Upper lobe of left lung (tissue), 6 donors: ENCODE measurements around the gene SNX18. TPM values are rescaled to one million over a fixed set of nuclear protein-coding genes. Genes with fewer than 3 reads are reported as not detected.

Source experiments
- ATAC-seq, 2 donors: fragments of 200-7000 bp; cut with Tn5 transposase; one replicate each; pipeline ENCODE4 v1.9.1; 2022; ENCODE audit warnings: mild to moderate bottlenecking in 2 of 2, moderate library complexity in 2 of 2; ENCODE audit not compliant: low FRiP score in 2 of 2
- DNase-seq, 2 donors: peaks; one replicate each; pipeline ENCODE4 v3.0.0-alpha.2; 2019 to 2020
- H3K27ac ChIP-seq, 4 donors: fragments of 200-600 bp; sonication (generic); one replicate each; pipeline ENCODE4 v1.5.1; 2016 to 2019
- H3K27me3 ChIP-seq, 4 donors: fragments of 200-600 bp; sonication (generic); one replicate each; pipeline ENCODE4 v1.5.1; 2017 to 2019
- H3K36me3 ChIP-seq, 4 donors: fragments of 200-600 bp; sonication (generic); one replicate each; pipeline ENCODE4 v1.5.1; 2016 to 2019
- H3K4me1 ChIP-seq, 4 donors: fragments of 200-600 bp; sonication (generic); one replicate each; pipeline ENCODE4 v1.5.1; 2018 to 2019
- H3K4me3 ChIP-seq, 4 donors: fragments of 200-600 bp; sonication (generic); one replicate each; pipeline ENCODE4 v1.5.1; 2017 to 2019; ENCODE audit warnings: mild to moderate bottlenecking in 2 of 4, moderate library complexity in 1 of 4
- H3K9me3 ChIP-seq, 4 donors: fragments of 200-600 bp; sonication (generic); one replicate each; pipeline ENCODE4 v1.5.1; 2018 to 2019
- CTCF ChIP-seq, 6 experiments: fragments of 450-650 bp in 4 of 6; fragments of 200-600 bp in 2 of 6; sonication (generic) in 2 of 6; IDR thresholded peaks; one replicate each; pipeline ENCODE4 v1.5.1; 2016 to 2019; ENCODE audit warnings: antibody characterized with exemption in 6 of 6
- EP300 ChIP-seq, 4 donors: sonication (generic); formaldehyde crosslinking; IDR thresholded peaks; one replicate each; pipeline ENCODE4 v1.5.1; 2017; ENCODE audit warnings: antibody characterized with exemption in 4 of 4, control low read depth in 2 of 4
- POLR2A ChIP-seq, 4 donors: fragments of 450-650 bp; IDR thresholded peaks; one replicate each; pipeline ENCODE4 v1.5.1; 2016 to 2017; ENCODE audit warnings: antibody characterized with exemption in 4 of 4, mild to moderate bottlenecking in 2 of 4
- POLR2AphosphoS5 ChIP-seq, 2 donors: sonication (generic); formaldehyde crosslinking; IDR thresholded peaks; one replicate each; pipeline ENCODE4 v1.5.1; 2017; ENCODE audit warnings: antibody characterized with exemption in 2 of 2
- WGBS, 2 donors: methylation state at CpG; one replicate each; pipeline ENCODE4 v1.1.5; 2017 to 2018; 5-methylcytosine and 5-hydroxymethylcytosine counted together
- total RNA-seq, 6 donors: library from RNA; depleted of rRNA in 4 of 6; stranded (reverse); fragments of >200 nt in 4 of 6; gene quantifications; one replicate each; pipeline versions ENCODE4 v1.1.0 to v1.2.1, GENCODE V29; 2016 to 2021
- donor health status: DM: no; HTN: no; CAD: no; lungs with moderate emphysema.
- donor health status: DM: no; HTN: yes; CAD: no; lungs with severe emphysema.

Gene SNX18
- total RNA-seq, 6 donors from 2014 or later, result 22.4 to 50.2 (median 43.3) TPM

- DNase-seq (no peak), ATAC-seq (no peak)
- no peaks in the 10 kb centered on the region for H3K4me1 ChIP-seq
- no peak overlapping the region for H3K4me3 ChIP-seq
- no peaks in the 10 kb centered on the region for H3K36me3 ChIP-seq
- no peaks in the 10 kb centered on the region for H3K27me3 ChIP-seq
- H3K27ac ChIP-seq, result no peak overlapping the region
- H3K9me3 ChIP-seq, result no peaks in the 10 kb centered on the region
- 54 to 61% methylated on average over 3 of the region's 3 CpGs for WGBS, 2 donors
- TF ChIP-seq POLR2A (IDR thresholded peaks at IDR 0.05), result no peak
- no peak for TF ChIP-seq EP300 (IDR thresholded peaks at IDR 0.05)
- TF ChIP-seq CTCF (IDR thresholded peaks at IDR 0.05), result no peak
- no peak for TF ChIP-seq POLR2AphosphoS5 (IDR thresholded peaks at IDR 0.05)
Measured at GRCh38 chr5:54471398-54471797, 46.2 kb upstream of the SNX18 start.

- H3K4me1 ChIP-seq, result no peaks in the 10 kb centered on the region
- no peaks in the 10 kb centered on the region for H3K9me3 ChIP-seq
- no peak overlapping the region for H3K4me3 ChIP-seq
- no peaks in the 10 kb centered on the region for H3K36me3 ChIP-seq
- 60 to 100% methylated on average over 1 to 2 of the region's 2 CpGs for WGBS, 2 donors
- no peak overlapping the region for H3K27ac ChIP-seq
- H3K27me3 ChIP-seq, result no peaks in the 10 kb centered on the region
- ATAC-seq (no peak), DNase-seq (no peak)
- TF ChIP-seq POLR2A (IDR thresholded peaks at IDR 0.05) (no peak), POLR2AphosphoS5 (IDR thresholded peaks at IDR 0.05) (no peak), CTCF (IDR thresholded peaks at IDR 0.05) (no peak), EP300 (IDR thresholded peaks at IDR 0.05) (no peak)
Measured at GRCh38 chr5:54476682-54477081, 40.9 kb upstream of the SNX18 start.

- TF ChIP-seq POLR2A (IDR thresholded peaks at IDR 0.05), result no peak
- no peak for TF ChIP-seq POLR2AphosphoS5 (IDR thresholded peaks at IDR 0.05)
- TF ChIP-seq CTCF (IDR thresholded peaks at IDR 0.05), result no peak
- no peak for TF ChIP-seq EP300 (IDR thresholded peaks at IDR 0.05)
- ATAC-seq (no peak), DNase-seq (no peak)
- Histone ChIP-seq H3K4me1 (no peaks in the 10 kb centered on the region), H3K36me3 (no peaks in the 10 kb centered on the region), H3K27ac (no peak overlapping the region), H3K9me3 (no peaks in the 10 kb centered on the region), H3K4me3 (no peak overlapping the region), H3K27me3 (no peaks in the 10 kb centered on the region)
- 86 to 100% methylated on average over 1 of the region's 1 CpG for WGBS, 2 donors
Measured at GRCh38 chr5:54477941-54478478, 39.5 kb upstream of the SNX18 start.

GRCh38 chr5:54480296-54480695 is 37.3 kb upstream of the SNX18 start:
- peak in 1 of 2 donors; percentile 16 for ATAC-seq
- no peaks in the 10 kb centered on the region for H3K27me3 ChIP-seq

More at GRCh38 chr5:54480296-54480695, 37.3 kb upstream of the SNX18 start:
- Histone ChIP-seq H3K36me3 (no peaks in the 10 kb centered on the region), H3K4me1 (no peaks in the 10 kb centered on the region), H3K4me3 (no peak overlapping the region), H3K9me3 (no peaks in the 10 kb centered on the region), H3K27ac (no peak overlapping the region)
- TF ChIP-seq CTCF (IDR thresholded peaks at IDR 0.05), result no peak
- no peak for DNase-seq
